PFSK-1 (cell line): ENCODE data around the gene DOCK1.

Experiments
- REST ChIP-seq, 2 experiments: IDR thresholded peaks; 2 replicates each; pipeline versions ENCODE4 v1.6.1 to v1.8.0; 2011 to 2012; ENCODE audit warnings: low read depth in 2 of 2, low read length in 2 of 2, control low read depth in 1 of 2, inconsistent platforms in 1 of 2, mild to moderate bottlenecking in 1 of 2, moderate library complexity in 1 of 2; ENCODE audit not compliant: insufficient read depth in 1 of 2
- SIN3A ChIP-seq: IDR thresholded peaks from 2 replicates; pipeline ENCODE4 v1.6.1; 2012; ENCODE audit warnings: mild to moderate bottlenecking, low read length, moderate library complexity, borderline replicate concordance; ENCODE audit not compliant: insufficient read depth

GRCh38 chr10:127468632-127469031, 563.4 kb downstream of the DOCK1 start:
- no peak for TF ChIP-seq SIN3A
- no peak for TF ChIP-seq REST (IDR thresholded peaks at IDR 0.05; ENCODE audit: insufficient read depth in 1 of 2, low read depth in 2 of 2, low read length in 2 of 2)
